Measurements from ENCODE around the gene PRKN.
"Not testable (repeated sequence)": the region's sequence is repeated elsewhere in the genome, so short reads cannot be mapped to it uniquely, and the experiment has no call there.

Gene PRKN

DNA sequence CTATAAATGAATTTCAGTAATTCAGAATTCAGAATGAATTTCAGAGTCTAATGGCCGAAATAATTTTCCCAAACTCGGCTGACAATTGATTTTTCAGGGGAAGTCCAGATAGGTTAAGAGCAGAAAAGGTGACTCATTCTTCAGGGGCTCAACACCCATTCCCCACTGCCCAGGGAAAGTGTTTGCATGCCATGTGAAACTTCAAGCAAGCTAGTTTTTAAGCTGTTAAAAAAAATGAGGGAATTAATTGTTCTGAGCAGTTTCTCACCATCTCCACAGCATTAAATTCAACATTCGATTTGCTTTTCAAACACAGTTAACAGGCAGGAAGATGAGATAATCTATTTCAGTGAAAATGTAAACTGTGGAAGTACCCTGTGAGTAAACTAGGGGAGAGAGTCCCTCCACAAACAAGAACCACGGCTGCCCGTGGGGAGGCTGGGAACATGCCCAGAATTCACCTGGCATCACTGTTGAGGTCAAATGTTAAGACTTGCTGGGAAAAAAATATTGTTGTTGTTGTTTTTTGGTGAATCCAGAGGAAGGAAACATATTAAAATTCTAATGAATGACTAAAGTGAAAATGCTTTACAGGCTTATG, 803.0 kb downstream of the PRKN start:
- no peak for DNase-seq

DNA sequence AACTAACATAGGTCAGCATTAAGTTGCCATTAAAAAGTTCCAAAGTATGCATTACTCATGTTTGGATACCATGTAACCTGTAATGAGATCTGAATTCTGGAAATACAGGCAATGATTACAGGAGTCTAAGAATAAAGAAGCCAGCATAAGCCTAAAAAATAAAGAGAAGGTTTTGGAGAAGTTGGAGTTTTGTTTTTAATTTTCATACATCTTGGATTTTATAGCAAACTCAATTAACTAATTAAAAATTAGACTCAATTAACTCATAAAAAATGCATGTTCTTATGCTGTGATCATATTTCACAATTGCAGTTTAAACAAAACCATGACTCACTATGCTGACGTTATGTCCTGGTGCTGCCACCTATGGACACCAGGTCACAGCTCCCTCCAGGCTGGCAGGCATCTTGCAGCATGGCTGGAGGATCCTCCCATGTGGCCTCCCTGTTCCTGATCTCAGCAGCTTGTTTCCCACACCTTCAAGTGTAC, 804.9 kb downstream of the PRKN start:
- DNase-seq: no peak

DNA sequence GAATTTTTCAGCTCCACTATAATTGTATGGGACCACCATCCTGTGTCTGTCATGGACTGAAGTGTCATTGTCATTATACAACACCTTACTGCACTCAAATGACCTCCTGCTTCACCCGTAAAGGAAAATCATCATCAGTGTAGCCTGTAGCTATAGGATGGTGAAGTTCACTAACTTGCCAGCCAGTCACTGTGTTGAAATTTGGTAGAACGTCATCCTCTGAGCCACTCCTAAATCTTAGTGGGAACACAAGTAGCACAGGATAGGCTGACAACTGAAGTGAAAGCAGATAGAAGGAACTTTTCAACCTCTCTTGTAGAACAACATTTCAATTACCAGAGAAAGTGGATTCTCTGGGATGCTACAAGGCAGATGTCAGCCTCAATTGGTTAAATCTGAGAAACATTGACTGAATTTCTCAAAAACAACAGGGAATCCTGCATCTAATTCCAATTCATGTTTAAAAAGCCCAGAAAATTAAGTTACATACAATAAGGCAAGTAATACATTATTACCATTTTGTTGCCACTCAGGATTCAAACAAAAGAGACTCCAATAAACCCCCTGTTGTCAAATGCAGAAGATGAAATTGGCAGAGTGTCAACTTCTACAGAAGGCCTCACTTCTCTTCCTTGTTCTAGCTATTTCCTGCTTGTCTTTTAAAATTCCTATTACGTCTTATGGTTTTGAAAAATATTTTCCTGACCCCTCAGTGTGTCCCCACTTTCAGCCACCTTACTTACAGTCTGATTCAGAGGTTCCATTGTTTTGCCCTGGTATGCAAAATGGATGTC, 805.8 kb downstream of the PRKN start:
- no peak for DNase-seq

GRCh38 chr6:161919691-161920090, 807.9 kb downstream of the PRKN start:
- no peak for DNase-seq

- DNase-seq: no peak
These were observed 808.8 kb downstream of the PRKN start for GRCh38 chr6:161918628-161919205.

GRCh38 chr6:161918109-161918531, 809.4 kb downstream of the PRKN start:
- DNase-seq: no peak

DNA sequence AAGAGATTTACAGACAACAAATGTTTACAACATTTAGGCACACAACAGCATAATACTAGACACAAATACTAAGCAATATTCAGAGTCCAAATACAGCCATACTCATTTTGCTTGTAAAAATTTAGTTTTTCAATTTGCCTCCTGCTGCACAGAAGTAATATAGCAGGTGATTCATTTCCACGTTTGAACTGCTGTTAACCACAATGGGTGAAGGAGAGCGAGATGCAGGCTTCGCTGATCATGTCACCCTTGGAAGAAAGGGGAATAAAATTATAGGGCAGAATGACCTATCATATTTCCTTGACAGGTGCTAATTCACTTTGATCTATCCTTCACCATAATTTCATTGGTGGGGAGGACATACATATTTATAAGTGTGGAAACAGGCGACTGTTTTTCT, 809.9 kb downstream of the PRKN start:
- no peak for DNase-seq

DNA sequence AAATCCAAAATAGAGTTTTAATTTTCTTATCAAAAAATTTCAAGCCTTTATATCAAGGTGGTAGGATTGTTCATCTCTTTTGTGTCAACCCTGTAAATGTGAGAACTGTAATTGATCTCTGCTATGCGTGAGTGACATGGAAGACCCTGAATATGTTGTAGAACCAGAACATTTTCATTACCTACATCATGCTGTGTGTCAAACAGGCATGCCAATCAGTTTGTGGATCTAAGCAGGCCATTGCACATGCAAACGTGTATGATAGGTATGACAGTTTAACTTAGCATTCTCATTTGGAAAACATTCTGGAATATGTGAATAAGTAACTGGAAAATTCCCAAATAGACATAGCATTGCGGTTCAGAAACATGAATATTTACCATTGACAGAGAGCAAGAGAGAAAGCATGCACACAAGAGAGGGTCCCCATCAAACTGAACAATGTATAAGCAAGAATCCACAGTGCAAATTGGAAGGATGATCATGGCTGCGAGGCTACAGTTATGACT, 812.1 kb downstream of the PRKN start:
- no peak for DNase-seq

GRCh38 chr6:161908872-161909271, 818.7 kb downstream of the PRKN start:
- DNase-seq: no peak

- no peak for DNase-seq
These were observed 821.0 kb downstream of the PRKN start for GRCh38 chr6:161906571-161906970.

DNA sequence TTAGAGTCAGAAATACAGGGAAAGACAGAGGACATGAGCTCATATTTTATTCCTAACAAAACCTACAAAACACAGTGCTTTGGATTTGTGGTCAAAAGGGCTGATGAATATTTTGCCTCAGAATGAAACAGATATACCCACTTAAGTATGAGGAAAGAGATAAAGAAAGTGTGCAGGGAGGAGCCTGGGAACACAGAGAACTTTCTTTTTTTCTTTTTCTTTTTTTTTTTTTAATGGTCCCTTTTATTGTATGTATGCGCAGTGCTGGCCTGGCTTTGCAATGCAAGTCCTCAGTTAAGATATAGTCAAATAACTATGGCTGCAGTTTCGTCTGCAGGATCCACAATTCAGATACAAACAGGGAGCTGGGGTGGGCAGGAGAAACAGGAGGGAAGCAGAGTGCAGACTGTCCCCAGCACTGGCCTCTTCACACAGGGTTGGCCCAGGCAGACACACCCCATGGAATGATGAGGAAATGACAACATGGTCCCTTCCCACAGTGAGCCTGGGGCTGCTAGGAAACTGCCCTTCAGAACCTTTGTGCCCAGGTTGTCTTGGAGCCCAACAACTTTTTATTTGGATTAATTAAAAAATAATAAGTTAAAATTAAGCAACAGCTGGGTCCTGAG, 823.9 kb downstream of the PRKN start:
- no peak for DNase-seq

- DNase-seq: no peak
These were observed 825.7 kb downstream of the PRKN start for GRCh38 chr6:161901740-161902426.

DNA sequence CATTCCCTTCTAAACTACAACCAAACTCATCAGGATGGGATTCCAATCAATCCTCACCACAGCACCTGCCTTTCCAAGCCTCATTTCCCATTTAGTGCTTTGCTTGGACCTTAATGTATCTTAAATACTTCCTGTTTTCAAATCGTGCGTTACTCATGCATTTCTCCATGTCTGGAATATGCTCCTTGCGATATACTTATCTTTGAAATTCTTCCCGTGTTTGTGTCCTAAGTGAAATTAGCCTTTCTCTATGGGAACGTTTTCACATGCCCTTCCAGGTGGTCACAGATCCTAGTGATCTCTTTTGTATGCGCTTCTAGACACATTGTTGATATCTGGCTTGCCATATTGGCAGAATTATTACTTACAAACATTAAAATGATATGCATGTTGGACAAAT, 833.1 kb downstream of the PRKN start:
- DNase-seq: no peak

DNA sequence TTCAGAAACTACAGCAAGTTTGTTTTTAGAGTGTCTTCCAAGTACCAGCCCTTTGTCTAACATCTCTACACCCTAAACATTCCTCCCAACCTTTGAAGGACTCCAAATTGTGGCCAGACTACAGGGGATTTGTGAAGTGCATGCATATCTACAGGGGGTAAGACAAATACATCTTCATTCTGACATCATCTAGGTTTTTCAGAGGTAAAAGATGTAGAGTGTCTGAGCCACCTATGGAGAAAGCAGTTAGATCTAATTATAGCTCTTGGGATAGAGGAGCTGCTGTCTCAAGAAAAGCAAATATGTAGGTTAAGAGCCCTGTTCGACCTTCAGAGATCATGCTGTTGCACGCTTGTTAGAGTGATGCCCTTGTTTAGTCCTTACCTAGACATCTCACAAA, 836.0 kb downstream of the PRKN start:
- no peak for DNase-seq

GRCh38 chr6:161890832-161891297, 836.7 kb downstream of the PRKN start:
- no peak for DNase-seq

DNA sequence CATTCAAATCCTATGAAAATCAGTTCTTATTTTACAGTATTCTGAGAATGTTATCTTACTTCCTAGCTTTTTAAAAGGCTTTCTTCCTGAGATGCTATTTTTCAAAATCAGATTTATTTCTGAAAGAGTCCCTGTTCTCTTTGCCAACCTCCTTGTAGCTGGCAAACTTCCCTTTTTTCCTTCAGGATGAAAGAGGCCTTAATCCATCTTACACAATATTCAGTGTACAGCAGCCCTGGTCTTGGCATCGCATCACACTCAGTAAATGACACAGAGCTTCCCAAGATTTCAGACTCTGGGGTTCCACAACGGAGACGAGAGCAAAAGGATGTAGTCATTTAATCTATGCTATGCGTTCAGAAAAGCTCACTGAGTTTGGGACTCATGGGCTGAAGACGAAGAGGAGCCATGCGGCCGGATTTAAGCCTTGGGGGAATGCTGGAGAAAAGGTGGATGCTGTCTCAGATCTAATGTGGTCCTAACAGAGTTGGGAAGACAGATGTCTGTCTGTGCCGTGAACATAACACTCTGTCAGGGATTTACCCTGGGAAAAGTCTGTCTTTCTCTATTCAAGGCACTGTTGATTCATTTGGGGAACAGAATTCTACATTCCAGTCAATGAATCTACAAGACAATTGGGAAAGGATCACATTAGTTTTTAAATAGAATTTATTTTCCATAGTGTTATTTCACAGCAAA, 837.3 kb downstream of the PRKN start:
- DNase-seq: no peak

GRCh38 chr6:161889324-161889723, 838.2 kb downstream of the PRKN start:
- DNase-seq: no peak

DNA sequence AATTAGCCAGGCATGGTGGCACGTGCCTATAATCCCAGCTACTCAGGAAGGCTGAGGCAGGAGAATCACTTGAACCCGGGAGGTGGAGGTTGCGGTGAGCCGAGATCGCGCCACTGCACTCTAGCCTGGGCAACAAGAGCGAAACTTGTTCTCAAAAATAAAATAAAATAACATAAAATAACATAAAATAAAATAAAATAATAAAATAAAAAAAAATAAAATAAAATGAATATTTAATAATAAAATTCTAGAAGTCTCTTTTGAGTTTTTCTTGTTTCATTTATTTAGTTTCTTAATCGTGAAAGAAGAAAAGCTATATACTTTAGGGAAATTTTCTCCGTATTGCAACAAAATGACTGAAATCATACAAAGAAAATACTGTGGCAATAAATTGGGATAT, 841.0 kb downstream of the PRKN start:
- not testable (repeated sequence) for DNase-seq

GRCh38 chr6:161884782-161885181, 842.8 kb downstream of the PRKN start:
- no peak for DNase-seq

- DNase-seq: no peak
These were observed 845.3 kb downstream of the PRKN start for GRCh38 chr6:161882196-161882765.

DNA sequence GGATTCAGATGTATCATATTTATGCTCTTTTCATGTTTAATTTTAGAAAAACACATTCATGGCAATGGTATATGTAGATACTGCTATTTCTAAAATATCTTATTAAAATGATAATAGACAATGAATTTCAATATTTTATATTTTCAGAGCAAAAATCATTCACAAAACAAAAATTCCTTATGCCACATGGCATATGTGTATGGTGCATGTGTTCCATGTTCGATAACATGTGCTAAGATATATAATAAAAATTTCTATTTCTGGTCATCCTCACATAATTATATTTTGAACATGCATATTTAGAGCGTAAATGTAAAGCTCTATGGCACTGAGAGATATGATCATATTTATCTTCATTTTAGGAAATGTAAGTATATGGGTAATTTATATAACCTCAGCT, 847.5 kb downstream of the PRKN start:
- no peak for DNase-seq

GRCh38 chr6:161876231-161876630, 851.3 kb downstream of the PRKN start:
- no peak for DNase-seq

Data from NCI-H446 (cell line).